IMR-90 (cell line): ENCODE data around the gene ALDOC. TPM values are rescaled to one million over a fixed set of nuclear protein-coding genes. Genes with fewer than 3 reads are reported as not detected.

Experiments
- ATAC-seq: fragments of 200-7000 bp; cut with Tn5 transposase; 2 replicates; pipeline ENCODE4 v1.9.1; 2020; ENCODE audit warnings: low read depth, mild to moderate bottlenecking, moderate library complexity
- BruUV-seq: library from RNA; stranded (reverse); fragments of 400-500 nt; replicated peaks from 2 replicates; lab custom pipeline; 2021; lab: Mats Ljungman, UMichigan
- CTCF ChIA-PET: fragments of 300-600 bp; formaldehyde crosslinking; extraction: SDS; loops from one replicate; lab custom pipeline; 2021; ENCODE audit warnings: antibody characterized with exemption; lab: Yijun Ruan, JAX
- POLR2A ChIA-PET: fragments of 300-600 bp; sonication (Branson Sonifier 250); formaldehyde crosslinking; loops from one replicate; lab custom pipeline; 2022; ENCODE audit warnings: antibody characterized with exemption; ENCODE audit not compliant: unreplicated experiment; lab: Charles Lee
- DNase-seq: peaks from one replicate; pipeline ENCODE4 v3.0.0; 2013
- H2AFZ ChIP-seq: replicated peaks from 2 replicates; pipeline ENCODE3; 2013; ENCODE audit warnings: low read length, mild to moderate bottlenecking; ENCODE audit not compliant: poor library complexity
- H2AK5ac ChIP-seq: 2 replicates; pipeline ENCODE4 v1.6.1; 2013; ENCODE audit warnings: low read depth, low read length, inconsistent platforms
- H2AK9ac ChIP-seq: replicated peaks from 2 replicates; pipeline ENCODE3; 2013; ENCODE audit warnings: mild to moderate bottlenecking, low read depth, low read length, moderate library complexity; ENCODE audit not compliant: poor library complexity
- H2BK120ac ChIP-seq: 2 replicates; pipeline ENCODE4 v1.6.1; 2013; ENCODE audit warnings: low read depth, low read length, inconsistent platforms
- H2BK15ac ChIP-seq: 3 replicates; pipeline ENCODE4 v1.6.1; 2013; ENCODE audit warnings: low read depth, low read length, inconsistent platforms
- H2BK20ac ChIP-seq: 2 replicates; pipeline ENCODE4 v1.6.1; 2013; ENCODE audit warnings: low read depth, mild to moderate bottlenecking, inconsistent platforms, low read length, moderate library complexity
- H2BK5ac ChIP-seq: 2 replicates; pipeline ENCODE4 v1.6.1; 2013; ENCODE audit warnings: mild to moderate bottlenecking, low read depth, low read length, inconsistent platforms; ENCODE audit not compliant: poor library complexity, severe bottlenecking
- H3K14ac ChIP-seq: replicated peaks from 2 replicates; pipeline ENCODE4 v1.6.1; 2013; ENCODE audit warnings: low read depth, low read length, inconsistent platforms
- H3K18ac ChIP-seq: 2 replicates; pipeline ENCODE4 v1.6.1; 2013; ENCODE audit warnings: low read depth, low read length, control low read depth
- H3K23ac ChIP-seq: 2 replicates; pipeline ENCODE4 v1.6.1; 2013; ENCODE audit warnings: low read depth, low read length, inconsistent platforms
- H3K27ac ChIP-seq: 2 replicates; pipeline ENCODE4 v1.5.1; 2013; ENCODE audit warnings: mild to moderate bottlenecking, control low read depth, low read length; ENCODE audit not compliant: insufficient read depth
- H3K27me3 ChIP-seq: 2 replicates; pipeline ENCODE4 v1.6.1; 2013; ENCODE audit warnings: low read length; ENCODE audit not compliant: control insufficient read depth, insufficient read depth
- H3K36me3 ChIP-seq: 2 replicates; pipeline ENCODE4 v1.6.1; 2013; ENCODE audit warnings: low read length, mixed read lengths; ENCODE audit not compliant: control insufficient read depth, insufficient read depth
- H3K4ac ChIP-seq: 2 replicates; pipeline ENCODE4 v1.6.1; 2013; ENCODE audit warnings: low read depth, low read length, inconsistent platforms
- H3K4me1 ChIP-seq: 2 replicates; pipeline ENCODE4 v1.6.1; 2013; ENCODE audit warnings: low read length, mixed read lengths; ENCODE audit not compliant: control insufficient read depth, insufficient read depth
- H3K4me2 ChIP-seq: 2 replicates; pipeline ENCODE4 v1.6.1; 2013; ENCODE audit warnings: low read depth, mild to moderate bottlenecking, control low read depth, low read length, moderate library complexity
- H3K4me3 ChIP-seq: 2 replicates; pipeline ENCODE4 v1.5.1; 2013; ENCODE audit warnings: low read depth, mild to moderate bottlenecking, control low read depth, low read length, moderate library complexity; ENCODE audit not compliant: insufficient read depth
- H3K56ac ChIP-seq: 2 replicates; pipeline ENCODE4 v1.6.1; 2013; ENCODE audit warnings: low read length, inconsistent platforms; ENCODE audit not compliant: insufficient read depth; ENCODE audit errors: extremely low read depth
- H3K79me1 ChIP-seq, 2 experiments: 2 replicates each; pipeline ENCODE4 v1.6.1; 2013; ENCODE audit warnings: low read length in 2 of 2, inconsistent platforms in 1 of 2, low read depth in 1 of 2
- H3K9ac ChIP-seq: 2 replicates; pipeline ENCODE4 v1.6.1; 2013; ENCODE audit warnings: low read depth, low read length, control low read depth
- H3K9me1 ChIP-seq: 2 replicates; pipeline ENCODE4 v1.6.1; 2013; ENCODE audit warnings: low read length, inconsistent platforms; ENCODE audit not compliant: insufficient read depth
- H3K9me3 ChIP-seq: 2 replicates; pipeline ENCODE4 v1.6.1; 2013; ENCODE audit warnings: low read length; ENCODE audit not compliant: control insufficient read depth, insufficient read depth
- H4K20me1 ChIP-seq: 2 replicates; pipeline ENCODE4 v1.6.1; 2013; ENCODE audit warnings: low read length, inconsistent platforms; ENCODE audit not compliant: insufficient read depth
- H4K5ac ChIP-seq: 2 replicates; pipeline ENCODE4 v1.6.1; 2013; ENCODE audit warnings: mild to moderate bottlenecking, low read depth, low read length, control low read depth
- H4K8ac ChIP-seq, 2 experiments: 2 replicates each; pipeline ENCODE4 v1.6.1; 2013; ENCODE audit warnings: low read depth in 2 of 2, low read length in 2 of 2, control low read depth in 1 of 2, inconsistent platforms in 1 of 2
- H4K91ac ChIP-seq: 2 replicates; pipeline ENCODE4 v1.6.1; 2013; ENCODE audit warnings: low read depth, low read length, inconsistent platforms; ENCODE audit not compliant: insufficient read depth
- FOS ChIP-seq: fragments of 150-350 bp; IDR thresholded peaks from 2 replicates; pipeline ENCODE4 v1.6.1; 2016; ENCODE audit warnings: low read depth, low read length
- POLR2A ChIP-seq: IDR thresholded peaks from 2 replicates; pipeline ENCODE4 v1.6.1; 2012; ENCODE audit warnings: mild to moderate bottlenecking, low read depth, low read length
- RAD21 ChIP-seq: IDR thresholded peaks from 2 replicates; pipeline ENCODE4 v1.6.1; 2012; ENCODE audit warnings: low read length, improper control_type of control experiment
- WGBS, 2 experiments: methylation state at CpG; one replicate each; pipeline versions ENCODE4 v1.1.5 to v1.1.7; 2013; ENCODE audit warnings: missing lambda C conversion rate in 2 of 2; ENCODE audit not compliant: insufficient read length in 1 of 2; ENCODE audit errors: extremely low coverage in 2 of 2; 5-methylcytosine and 5-hydroxymethylcytosine counted together
- dilution Hi-C: fragments of 300-500 bp; cut with HindIII; formaldehyde crosslinking; loops from one replicate; pipeline ENCODE4 v1.14.3; 2018; ENCODE audit warnings: low sequenced_read_pairs; ENCODE audit not compliant: unreplicated experiment
- in situ Hi-C: fragments of 300-500 bp; cut with MboI; formaldehyde crosslinking; loops from 3 replicates; pipeline ENCODE4 v1.14.3; 2019; ENCODE audit warnings: low sequenced_read_pairs, inconsistent platforms, mixed read lengths
- intact Hi-C: fragments of 100-400 bp; cut with micrococcal nuclease; formaldehyde crosslinking; loops from 2 replicates; pipeline ENCODE4 v1.10.0; 2022
- polyA plus RNA-seq, 3 experiments: library from polyadenylated mRNA; depleted of rRNA; stranded (reverse); fragments of >200 nt; gene quantifications; 2 replicates each; pipeline ENCODE4 v1.2.3, GENCODE V29; 2012; ENCODE audit warnings: low replicate concordance in 1 of 3
- total RNA-seq: library from RNA; depleted of rRNA; stranded (reverse); fragments of >200 nt; gene quantifications from 2 replicates; pipeline ENCODE4 v1.2.3, GENCODE V29; 2012
- TF ChIP-seq, protein P1 (sequence below): fragments of 150-350 bp; IDR thresholded peaks from 2 replicates; pipeline ENCODE4 v1.6.1; 2017; ENCODE audit warnings: mild to moderate bottlenecking, antibody characterized with exemption, low read length, low read depth

The ALDOC gene
- total and polyA plus RNA-seq, 2 of the 4 experiments (the other 2 are of a cell fraction): 47.0 to 69.7 TPM

GRCh38 chr17:28524476-28525424 is 51.9 kb downstream of the ALDOC start:
- peaks cover 23% of the 10 kb centered on the region for H3K27me3 ChIP-seq
- intact Hi-C loops: no loop called here
- no peak overlapping the region for H3K27ac ChIP-seq
- H3K23ac ChIP-seq: no peak overlapping the region
- DNase-seq (peak; percentile 78), ATAC-seq (peak; percentile 89)
- no TSS peak for BruUV-seq
- H3K79me1 ChIP-seq: no peaks in the 10 kb centered on the region
- H4K8ac ChIP-seq: no peak overlapping the region
- no peak overlapping the region for H3K4me3 ChIP-seq
- no peaks in the 10 kb centered on the region for H3K9me3 ChIP-seq
- ChIA-PET CTCF (no interaction called here), POLR2A (no interaction called here)
- WGBS, 2 experiments: 92% methylated on average over 11 of the region's 25 CpGs; no CpG with 5 or more reads in 1 of the 2 experiments
- H2BK20ac ChIP-seq: no peak overlapping the region
- no peak overlapping the region for H3K56ac ChIP-seq
- peaks cover 6% of the 10 kb centered on the region for H3K9me1 ChIP-seq
- peaks cover 13% of the 10 kb centered on the region for H3K4me1 ChIP-seq
- peak overlapping the region; percentile 27; the same call in 1 of the 2 replicates for H3K4me2 ChIP-seq
- TF ChIP-seq POLR2A (no peak), FOS (no peak), RAD21 (no peak)
- TF ChIP-seq, protein P1, sequence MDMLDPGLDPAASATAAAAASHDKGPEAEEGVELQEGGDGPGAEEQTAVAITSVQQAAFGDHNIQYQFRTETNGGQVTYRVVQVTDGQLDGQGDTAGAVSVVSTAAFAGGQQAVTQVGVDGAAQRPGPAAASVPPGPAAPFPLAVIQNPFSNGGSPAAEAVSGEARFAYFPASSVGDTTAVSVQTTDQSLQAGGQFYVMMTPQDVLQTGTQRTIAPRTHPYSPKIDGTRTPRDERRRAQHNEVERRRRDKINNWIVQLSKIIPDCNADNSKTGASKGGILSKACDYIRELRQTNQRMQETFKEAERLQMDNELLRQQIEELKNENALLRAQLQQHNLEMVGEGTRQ: no peak
- no peak overlapping the region for H2AK5ac ChIP-seq
- dilution Hi-C loops: no loop called here
- 0 out of 2 replicates have a peak overlapping the region, but pooled peaks have one; percentile 29 for H2BK120ac ChIP-seq
- H3K36me3 ChIP-seq: no peaks in the 10 kb centered on the region
- H2AFZ ChIP-seq: no peak overlapping the region
- no peak overlapping the region; the same call in 1 of the 2 replicates for H3K4ac ChIP-seq
- no peak overlapping the region; the same call in 1 of the 2 replicates for H3K18ac ChIP-seq
- no peak overlapping the region for H2AK9ac ChIP-seq
- no peak overlapping the region for H2BK15ac ChIP-seq
- in situ Hi-C loops: no loop called here
- no peak overlapping the region; the same call in 1 of the 2 replicates for H4K5ac ChIP-seq
- H3K9ac ChIP-seq: no peak overlapping the region
- no peak overlapping the region for H3K14ac ChIP-seq
- no peak overlapping the region for H2BK5ac ChIP-seq
- H4K91ac ChIP-seq: no peak overlapping the region
- no peaks in the 10 kb centered on the region for H4K20me1 ChIP-seq
